ENCODE results near the gene TIPARP. TPM values are rescaled to one million over a fixed set of nuclear protein-coding genes. Genes with fewer than 3 reads are reported as not detected.
A peak's percentile ranks its signal among the peaks of the same experiment; 100 is the strongest.

Gene TIPARP
- total and polyA plus RNA-seq, 2 of the 13 experiments (the other 11 are each of a cell fraction or from before 2014, with no cell fraction given) = 7.3 to 19.7 TPM

- TF ChIP-seq BCLAF1 (IDR thresholded peaks at IDR 0.05) = no peak
- peak; percentile 78; the same call in 1 of the 2 replicates for TF ChIP-seq ZBTB20 (CRISPR knock-in tag; IDR thresholded peaks at IDR 0.05; ENCODE audit: borderline replicate concordance, low read depth)
- TF ChIP-seq ZNF567 (CRISPR knock-in tag; IDR thresholded peaks at IDR 0.05; ENCODE audit: borderline replicate concordance) = 0 out of 2 replicates have a peak, but pooled peaks have one; percentile 39
- TF ChIP-seq NFYB (CRISPR knock-in tag; IDR thresholded peaks at IDR 0.05) = peak; percentile 58
- TF ChIP-seq GPN1 (CRISPR knock-in tag; IDR thresholded peaks at IDR 0.05; ENCODE audit: borderline replicate concordance) = no peak
- 0 out of 2 replicates have a peak, but pooled peaks have one; percentile 49 for TF ChIP-seq ZNF766 (CRISPR knock-in tag; IDR thresholded peaks at IDR 0.05; ENCODE audit: borderline replicate concordance)
- no peak for TF ChIP-seq ZSCAN30 (CRISPR knock-in tag; IDR thresholded peaks at IDR 0.05)
- peak; percentile 93 for TF ChIP-seq POGZ (CRISPR knock-in tag; IDR thresholded peaks at IDR 0.05)
- peak; percentile 45 for TF ChIP-seq KDM4B (CRISPR knock-in tag; IDR thresholded peaks at IDR 0.05)
- TF ChIP-seq MTA3 (CRISPR knock-in tag; IDR thresholded peaks at IDR 0.05) = no peak
- peak; percentile 27; the same call in 1 of the 2 replicates for TF ChIP-seq CREB3 (CRISPR knock-in tag; IDR thresholded peaks at IDR 0.05)
- no peak for TF ChIP-seq FOXP1 (IDR thresholded peaks at IDR 0.05)
- TF ChIP-seq FOXP1 (CRISPR knock-in tag; IDR thresholded peaks at IDR 0.05) = 0 out of 2 replicates have a peak, but pooled peaks have one; percentile 27
- TF ChIP-seq ZXDC (CRISPR knock-in tag; IDR thresholded peaks at IDR 0.05) = no peak
- peak; percentile 19 for TF ChIP-seq ZNF329 (CRISPR knock-in tag; IDR thresholded peaks at IDR 0.05; ENCODE audit: low read depth)
- TF ChIP-seq ZMAT5 (CRISPR knock-in tag; IDR thresholded peaks at IDR 0.05; ENCODE audit: borderline replicate concordance, low read depth) = no peak
- TF ChIP-seq KDM1A (CRISPR knock-in tag; IDR thresholded peaks at IDR 0.05) = peak; percentile 14; the same call in 1 of the 2 replicates
- TF ChIP-seq ZNF572 (CRISPR knock-in tag; IDR thresholded peaks at IDR 0.05) = no peak
- peak; percentile 97 for TF ChIP-seq ZNF501 (CRISPR knock-in tag; IDR thresholded peaks at IDR 0.05)
- TF ChIP-seq NFE2 (CRISPR knock-in tag; IDR thresholded peaks at IDR 0.05) = no peak
- TF ChIP-seq ZNF230 (CRISPR knock-in tag; IDR thresholded peaks at IDR 0.05) = peak; percentile 87
- TF ChIP-seq GRHL1 (CRISPR knock-in tag; conservative IDR thresholded peaks at IDR 0.05) = no peak
These were observed at the start of gene TIPARP (continued) for GRCh38 chr3:156674046-156674910.
